Measurements from ENCODE around the gene BSDC1. TPM values are rescaled to one million over a fixed set of nuclear protein-coding genes. Genes with fewer than 3 reads are reported as not detected.
"Not testable (repeated sequence)": the region's sequence is repeated elsewhere in the genome, so short reads cannot be mapped to it uniquely, and the experiment has no call there.

BSDC1 gene
- 61.5 and 75.7 TPM in 2 replicates for total RNA-seq

DNA sequence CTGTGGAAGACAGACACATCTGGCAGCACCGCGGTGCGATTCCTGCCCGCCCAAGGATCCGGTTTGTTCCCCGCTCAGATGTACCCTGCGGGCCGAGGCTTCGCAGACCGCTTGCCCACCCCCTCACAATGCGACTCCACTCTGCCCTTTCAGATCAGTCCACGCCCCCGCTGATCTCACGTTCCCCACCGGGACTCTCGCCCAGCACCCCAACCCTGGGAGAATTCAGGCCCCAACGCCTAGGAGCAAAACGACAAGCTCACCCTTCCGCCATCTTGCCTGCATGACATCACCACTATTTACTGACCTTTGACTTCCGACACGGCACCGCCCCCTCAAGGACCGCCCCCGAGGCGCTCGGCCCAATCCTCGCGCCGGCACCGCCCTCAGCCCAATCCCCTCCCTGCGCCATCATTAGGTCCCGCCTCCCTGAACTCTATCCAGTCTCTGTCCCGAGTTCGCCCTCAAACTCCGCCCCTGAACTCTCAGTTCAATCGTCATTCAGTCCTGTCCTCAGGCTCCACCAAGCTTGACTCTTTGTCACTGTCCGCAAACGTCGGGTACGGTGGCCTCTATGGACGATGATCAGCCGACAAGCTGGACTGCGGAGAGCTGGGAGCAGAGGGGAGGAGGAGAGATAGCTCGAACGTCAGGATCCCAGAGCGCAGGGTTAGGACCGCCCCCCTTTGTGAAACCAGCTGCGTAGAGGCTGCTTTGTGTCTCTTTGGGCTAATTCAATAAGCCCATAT lies at the start of gene BSDC1:
Gene BSDC1 (minus strand): TSS at position 301 of the 749 bp plus-strand sequence. CDS start 27 bp downstream, at position 274.
- DNase-seq: peak; percentile 99

- DNase-seq: not testable (repeated sequence)
Measured at GRCh38 chr1:32441467-32441866, 47.2 kb upstream of the BSDC1 start.

DNA sequence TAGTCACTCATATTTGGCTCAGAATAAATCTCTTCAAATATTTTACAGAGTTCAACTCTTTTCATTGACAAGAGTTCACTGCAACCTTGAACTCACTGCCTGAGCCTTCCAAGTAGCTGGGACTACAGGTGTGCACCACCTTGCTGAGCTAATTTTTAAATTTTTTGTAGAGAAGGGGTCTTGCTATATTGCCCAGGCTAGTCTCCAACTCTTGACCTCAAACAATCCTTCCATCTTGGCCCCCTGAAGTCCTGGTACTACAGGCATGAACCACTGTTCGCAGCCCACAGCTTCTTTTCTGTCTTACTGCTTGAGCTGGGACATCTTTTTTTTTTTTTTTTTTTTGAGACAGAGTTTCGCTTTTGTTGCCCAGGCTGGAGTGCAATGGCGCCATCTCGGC lies 44.5 kb upstream of the BSDC1 start:
- DNase-seq: not testable (repeated sequence)

DNA sequence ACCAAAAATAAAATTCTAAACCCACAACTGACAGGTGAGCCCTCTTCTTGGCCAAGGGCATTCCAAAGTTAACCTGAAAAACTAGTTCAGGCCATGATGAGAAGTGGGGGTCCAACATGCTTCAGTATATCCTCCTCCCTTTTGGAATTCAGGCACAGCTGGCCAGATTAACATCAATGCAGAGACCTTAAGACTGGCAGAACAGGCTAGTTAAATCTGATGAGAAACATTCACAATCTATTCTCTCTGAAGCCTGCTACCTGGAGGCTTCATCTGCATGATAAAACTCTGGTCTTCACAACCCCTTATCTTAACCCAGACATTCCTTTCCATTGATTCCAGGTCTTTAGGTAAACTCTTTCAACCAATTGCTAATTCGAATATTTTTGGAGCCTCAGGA lies 43.9 kb upstream of the BSDC1 start:
- DNase-seq: no peak

DNA sequence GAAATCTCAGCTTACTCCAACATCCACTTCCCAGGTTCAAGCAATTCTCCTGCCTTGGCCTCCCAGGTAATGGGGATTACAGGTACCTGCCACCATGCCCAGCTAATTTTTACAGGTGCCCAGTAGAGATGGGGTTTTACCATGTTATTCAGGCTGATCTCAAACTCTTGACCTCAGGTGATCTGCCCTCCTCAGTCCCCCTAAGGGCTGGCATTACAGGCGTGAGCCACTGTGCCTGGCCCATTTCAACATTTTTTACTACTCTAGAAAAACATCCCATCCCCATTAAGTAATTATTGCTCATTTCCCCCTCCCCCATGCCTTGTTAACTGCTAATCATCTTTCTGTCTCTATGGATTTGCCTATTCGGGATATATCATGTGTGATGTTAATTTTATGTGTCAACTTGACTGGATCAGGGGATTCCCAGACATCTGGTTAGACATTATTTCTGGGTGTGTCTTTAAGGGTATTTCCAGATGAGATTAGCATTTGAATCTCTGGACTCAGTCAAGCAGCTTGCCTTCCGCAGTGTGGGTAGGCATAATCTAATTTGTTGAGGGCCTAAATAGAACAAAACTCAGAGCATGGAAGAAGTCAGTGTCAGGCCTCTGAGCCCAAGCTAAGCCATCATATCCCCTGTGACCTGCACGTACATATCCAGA lies 37.6 kb upstream of the BSDC1 start:
- no peak for DNase-seq

DNA sequence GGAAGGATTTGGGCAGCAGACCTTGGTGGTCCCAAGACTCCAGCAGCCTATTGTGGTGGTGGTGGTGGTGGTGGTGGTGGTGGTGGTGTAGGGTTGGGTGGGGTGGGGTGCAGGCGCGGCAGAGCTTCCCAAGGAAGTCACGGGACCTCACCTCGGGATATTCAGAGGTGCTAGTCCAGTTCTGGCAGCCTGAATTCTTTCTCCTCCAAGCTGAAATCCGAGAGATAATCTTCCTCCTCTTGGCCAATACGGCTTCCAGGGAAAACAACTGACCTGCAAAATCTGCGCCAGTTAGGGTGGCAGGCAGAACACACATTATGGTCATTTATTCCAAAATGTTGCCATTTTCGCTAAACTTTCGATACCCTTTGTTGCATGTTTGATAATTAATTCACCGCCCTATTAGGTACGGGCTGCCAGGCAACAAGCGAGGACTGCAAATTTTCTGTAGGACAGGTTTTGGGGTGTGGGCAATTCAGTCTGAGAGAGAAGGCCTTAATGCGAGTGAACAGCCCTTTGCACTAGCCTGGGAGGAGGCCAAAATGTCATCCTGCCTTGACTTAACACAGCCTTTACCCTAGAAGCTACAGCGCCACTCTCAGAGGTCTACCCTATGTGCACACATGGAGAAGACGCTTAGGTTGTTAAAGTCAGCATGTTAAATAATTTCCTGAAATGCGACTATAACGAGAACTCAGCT lies 33.2 kb upstream of the BSDC1 start:
- DNase-seq: no peak

- no peak for DNase-seq
Measured at GRCh38 chr1:32426489-32427255, 32.4 kb upstream of the BSDC1 start.

GRCh38 chr1:32421775-32422174 lies 27.5 kb upstream of the BSDC1 start:
- DNase-seq: no peak

- DNase-seq: no peak
Measured at GRCh38 chr1:32414186-32414886, 20.1 kb upstream of the BSDC1 start.

- peak; percentile 89 for DNase-seq
Measured at GRCh38 chr1:32413507-32414185, 19.4 kb upstream of the BSDC1 start.

DNA sequence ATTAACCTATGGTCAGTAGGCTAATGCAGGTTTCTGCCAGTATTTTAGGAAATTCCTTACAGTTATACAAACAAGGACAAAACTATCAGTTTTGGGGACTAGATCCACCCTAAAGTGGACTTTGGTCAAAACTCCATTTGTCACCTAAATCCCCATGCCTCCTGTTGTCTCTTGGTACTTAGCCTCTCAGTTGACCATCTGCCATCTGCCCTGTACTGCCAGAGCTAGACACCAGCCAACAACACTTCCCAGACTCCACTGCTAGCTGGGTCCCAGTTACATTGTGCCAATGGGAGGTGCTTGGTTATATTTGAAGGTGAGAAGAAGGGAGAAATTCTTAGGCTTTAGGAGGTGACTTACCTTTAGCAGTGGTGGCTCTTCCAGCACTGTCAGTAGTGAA lies 17.0 kb upstream of the BSDC1 start:
- DNase-seq: no peak

- DNase-seq: no peak
Measured at GRCh38 chr1:32406629-32407111, 12.4 kb upstream of the BSDC1 start.

GRCh38 chr1:32405672-32406467 lies 11.6 kb upstream of the BSDC1 start:
- DNase-seq: no peak

GRCh38 chr1:32404946-32405345 lies 10.7 kb upstream of the BSDC1 start:
- no peak for DNase-seq

DNA sequence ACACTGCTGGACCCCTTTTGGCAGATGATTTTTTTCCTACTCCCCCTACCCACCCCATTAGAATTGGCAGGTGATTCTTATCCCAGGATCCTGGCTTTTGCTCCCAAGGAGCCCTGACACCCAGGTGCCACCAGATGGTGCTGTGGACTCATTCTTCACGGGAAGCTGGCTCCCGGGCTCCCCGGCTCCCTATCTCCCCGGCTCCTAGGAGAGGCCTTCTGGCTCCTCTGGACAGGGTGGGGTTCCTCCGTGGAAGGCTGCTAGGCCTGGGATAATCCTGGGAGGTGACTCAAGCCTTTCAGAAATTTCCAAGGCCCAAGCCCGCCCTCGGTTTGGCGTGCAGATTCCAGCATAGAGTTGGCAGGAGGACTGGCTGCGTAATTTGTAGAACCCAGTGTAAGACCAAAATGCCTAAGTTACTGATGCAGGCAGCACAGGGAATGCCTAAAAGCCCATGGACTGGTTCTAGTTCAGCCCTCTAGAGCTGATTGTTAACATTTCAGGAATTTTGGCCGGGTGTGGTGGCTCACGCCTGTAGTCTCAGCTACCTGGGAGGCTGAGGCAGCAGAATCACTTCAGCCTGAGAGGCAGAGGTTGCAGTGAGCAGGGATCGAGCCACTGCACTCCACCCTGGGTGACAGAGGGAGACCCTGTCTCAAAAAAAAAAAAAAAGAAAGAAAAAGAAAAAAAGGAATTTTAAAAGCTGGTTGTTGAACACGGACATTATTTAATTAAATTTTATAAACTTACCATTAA lies 6.8 kb upstream of the BSDC1 start:
- DNase-seq: peak; percentile 84

GRCh38 chr1:32399843-32400242 lies 5.6 kb upstream of the BSDC1 start:
- no peak for DNase-seq

- DNase-seq: no peak
Measured at GRCh38 chr1:32398401-32398800, 4.2 kb upstream of the BSDC1 start.

DNA sequence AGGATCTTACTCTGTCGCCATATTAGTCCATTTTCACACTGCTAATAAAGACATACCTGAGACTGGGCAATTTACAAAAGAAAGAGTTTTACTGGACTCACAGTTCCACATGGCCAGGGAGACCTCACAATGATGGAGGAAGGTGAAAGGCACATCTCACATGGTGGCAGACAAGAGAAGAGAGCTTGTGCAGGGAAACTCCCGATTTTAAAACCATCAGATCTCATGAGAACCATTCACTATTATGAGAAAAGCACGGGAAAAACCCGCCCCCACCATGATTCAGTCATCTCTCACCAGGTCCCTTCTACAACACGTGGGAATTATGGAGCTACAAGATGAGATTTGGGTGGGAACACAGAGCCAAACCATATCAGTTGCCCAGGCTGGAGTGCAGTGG lies 2.3 kb upstream of the BSDC1 start:
- DNase-seq: not testable (repeated sequence)

DNA sequence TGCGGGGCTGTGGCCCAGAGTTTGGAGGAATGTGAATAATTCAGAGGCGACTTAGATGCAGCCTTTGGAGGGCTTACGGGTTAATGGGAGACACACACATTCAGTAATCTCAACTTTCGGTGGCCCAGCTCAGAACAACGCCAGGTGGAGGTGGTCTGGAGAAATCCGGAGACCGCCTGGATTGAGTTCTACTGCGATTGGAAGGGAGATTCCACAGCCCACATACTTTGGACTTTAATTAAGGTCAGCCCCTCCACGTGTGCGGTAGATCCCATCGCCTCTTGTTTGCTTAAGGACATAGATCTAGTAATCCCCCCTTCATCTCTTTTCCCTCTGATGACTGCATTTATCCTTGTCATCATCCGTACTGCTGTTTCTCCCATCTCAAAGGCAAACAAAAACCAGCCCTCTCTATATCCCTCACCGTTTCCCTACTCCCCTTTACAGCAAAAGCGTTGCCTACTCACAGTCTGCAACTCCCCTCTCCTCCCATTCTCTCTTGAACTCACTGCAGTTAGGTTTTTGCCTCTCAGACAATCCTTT lies 720 bp upstream of the BSDC1 start:
- DNase-seq: no peak

GRCh38 chr1:32393832-32394140 lies 455 bp downstream of the BSDC1 start:
- peak; percentile 61 for DNase-seq
